Stimulated activated CD4-positive, alpha-beta T cell treated with anti-CD3 and anti-CD28 coated beads, Interleukin-2, amount 100 ng/mL, for 24 hours (primary cell): ENCODE data around the gene CACNA1E.

ENCODE experiments used
- DNase-seq, 2 donors: peaks; one replicate each; pipeline ENCODE4 v3.0.0-alpha.2; 2020

CACNA1E gene

DNA sequence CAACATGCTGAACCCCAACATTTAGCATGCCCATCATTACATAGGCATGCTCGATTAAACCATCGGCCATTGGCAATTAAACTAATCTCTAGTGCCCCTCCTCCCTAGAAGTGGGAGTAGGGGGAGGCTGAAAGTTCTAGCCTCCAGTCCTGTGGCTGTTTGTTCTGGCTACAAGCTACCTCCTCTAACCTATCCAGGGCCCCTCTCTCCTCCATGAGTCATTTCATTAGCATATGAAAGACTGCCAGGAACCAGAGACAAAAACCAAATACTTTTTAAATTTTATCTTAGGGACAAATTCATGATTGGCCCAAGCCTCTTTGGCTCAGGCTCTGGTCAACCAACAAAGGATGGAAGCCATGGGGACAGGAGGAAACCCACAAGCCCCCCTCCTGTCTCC, 231.1 kb downstream of the CACNA1E start:
- no peak for DNase-seq

DNA sequence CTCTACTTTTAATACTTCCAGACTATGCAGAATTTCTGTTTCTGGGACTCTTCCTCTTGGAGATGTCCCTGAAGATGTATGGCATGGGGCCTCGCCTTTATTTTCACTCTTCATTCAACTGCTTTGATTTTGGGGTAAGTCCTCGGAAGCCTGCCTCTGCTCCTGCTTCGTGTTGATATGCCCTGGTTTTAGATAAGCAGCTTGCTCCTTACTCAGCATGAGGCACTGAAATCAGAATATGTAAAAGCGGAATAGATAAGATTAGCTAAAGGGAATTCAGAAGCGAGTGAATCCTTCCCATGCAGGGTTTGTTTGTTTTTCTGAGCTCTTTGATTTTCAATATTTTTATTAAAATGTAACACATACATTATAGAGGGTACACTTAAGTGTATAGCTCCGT, 234.7 kb downstream of the CACNA1E start:
- DNase-seq, result no peak

DNA sequence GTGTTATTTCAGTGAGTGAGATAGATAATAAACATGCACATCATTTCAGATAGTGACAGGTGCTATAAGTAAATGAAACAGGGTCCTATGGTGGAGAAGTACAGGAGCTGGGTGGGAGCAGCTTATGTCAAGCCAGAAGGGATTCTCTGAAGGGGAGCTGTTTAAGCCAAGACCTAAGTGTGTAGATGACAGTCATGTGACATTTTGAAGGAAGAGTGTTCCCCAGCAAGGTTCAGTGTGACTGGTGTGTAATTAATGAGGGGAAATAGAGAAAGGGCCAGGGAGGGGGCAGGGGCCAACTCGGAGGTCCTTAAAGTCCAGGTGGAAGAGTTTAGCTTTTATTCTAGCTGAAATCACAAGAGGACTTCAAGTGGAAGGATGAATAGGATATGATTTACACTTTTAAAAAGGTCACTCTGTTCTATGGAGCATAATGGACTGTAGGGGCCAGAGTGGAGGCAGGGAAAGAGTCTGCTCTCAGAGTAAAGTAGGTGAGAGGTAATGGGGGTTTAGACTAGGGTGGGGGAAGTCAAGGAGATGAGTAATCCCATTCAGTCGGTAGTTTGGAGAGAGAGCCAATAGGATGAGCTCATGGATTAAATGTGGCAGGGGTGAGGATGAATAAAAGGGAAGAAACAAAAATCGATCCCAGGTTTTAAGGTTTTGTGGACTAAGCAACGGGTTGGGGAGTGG, 243.1 kb downstream of the CACNA1E start:
- no peak for DNase-seq

DNA sequence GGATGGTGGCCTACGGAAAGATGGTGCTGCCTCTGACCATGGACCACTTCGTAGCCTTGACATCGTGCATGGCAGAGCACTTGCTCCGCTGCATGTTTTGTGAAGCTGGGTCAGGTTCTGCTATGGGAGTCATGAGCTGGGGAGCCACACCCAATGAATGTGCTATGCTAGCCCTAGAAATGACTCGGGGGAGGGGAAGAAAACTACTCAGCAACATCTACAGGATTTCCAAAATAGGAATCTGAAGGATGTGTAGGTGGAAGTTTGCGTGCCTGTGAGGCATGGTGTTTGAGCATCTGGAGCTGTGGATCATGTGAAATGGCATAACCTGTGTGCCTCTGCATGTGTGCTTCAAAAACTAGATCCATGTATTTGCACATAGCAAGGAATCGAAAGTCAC, 247.3 kb downstream of the CACNA1E start:
- no peak for DNase-seq

DNA sequence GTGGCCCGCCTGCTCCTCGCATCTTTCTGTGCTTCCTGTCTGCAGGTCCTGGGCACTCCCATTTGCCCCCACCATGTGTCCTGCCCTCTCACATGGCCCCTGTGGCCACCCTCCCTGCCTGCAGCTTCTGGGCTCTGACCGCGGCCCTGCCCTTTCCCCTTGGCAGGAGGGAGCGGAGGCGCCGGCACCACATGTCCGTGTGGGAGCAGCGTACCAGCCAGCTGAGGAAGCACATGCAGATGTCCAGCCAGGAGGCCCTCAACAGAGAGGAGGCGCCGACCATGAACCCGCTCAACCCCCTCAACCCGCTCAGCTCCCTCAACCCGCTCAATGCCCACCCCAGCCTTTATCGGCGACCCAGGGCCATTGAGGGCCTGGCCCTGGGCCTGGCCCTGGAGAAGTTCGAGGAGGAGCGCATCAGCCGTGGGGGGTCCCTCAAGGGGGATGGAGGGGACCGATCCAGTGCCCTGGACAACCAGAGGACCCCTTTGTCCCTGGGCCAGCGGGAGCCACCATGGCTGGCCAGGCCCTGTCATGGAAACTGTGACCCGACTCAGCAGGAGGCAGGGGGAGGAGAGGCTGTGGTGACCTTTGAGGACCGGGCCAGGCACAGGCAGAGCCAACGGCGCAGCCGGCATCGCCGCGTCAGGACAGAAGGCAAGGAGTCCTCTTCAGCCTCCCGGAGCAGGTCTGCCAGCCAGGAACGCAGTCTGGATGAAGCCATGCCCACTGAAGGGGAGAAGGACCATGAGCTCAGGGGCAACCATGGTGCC, 249.1 kb downstream of the CACNA1E start:
- DNase-seq, result no peak

DNA sequence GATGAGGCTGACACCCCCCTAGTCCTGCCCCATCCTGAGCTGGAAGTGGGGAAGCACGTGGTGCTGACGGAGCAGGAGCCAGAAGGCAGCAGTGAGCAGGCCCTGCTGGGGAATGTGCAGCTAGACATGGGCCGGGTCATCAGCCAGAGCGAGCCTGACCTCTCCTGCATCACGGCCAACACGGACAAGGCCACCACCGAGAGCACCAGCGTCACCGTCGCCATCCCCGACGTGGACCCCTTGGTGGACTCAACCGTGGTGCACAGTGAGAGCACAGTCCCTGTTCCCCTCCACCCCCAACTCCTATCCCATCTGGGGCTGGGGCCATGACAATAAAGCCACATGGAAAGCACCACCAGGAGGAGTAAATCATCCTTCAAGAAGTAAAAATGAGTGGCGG, 250.2 kb downstream of the CACNA1E start:
- DNase-seq, result no peak

DNA sequence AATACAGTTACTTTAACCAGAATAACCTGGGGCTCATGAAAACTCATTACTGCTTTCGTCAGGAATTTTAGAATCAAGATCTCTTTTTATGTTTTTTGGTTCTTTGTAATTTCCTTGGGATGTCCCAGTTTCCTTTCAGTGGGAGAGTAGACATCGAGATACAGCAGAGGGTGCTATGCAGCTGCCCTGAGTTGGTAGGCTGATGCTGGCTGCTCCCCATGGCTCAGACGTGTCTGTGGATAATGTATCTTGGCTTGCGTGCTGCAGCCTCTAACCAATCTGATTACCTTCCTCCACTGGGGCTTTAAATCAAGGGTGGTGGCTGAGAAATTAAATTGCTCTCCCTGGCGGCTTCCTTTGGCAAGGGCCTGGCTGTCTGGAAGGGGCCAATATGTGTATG, 253.7 kb downstream of the CACNA1E start:
- no peak for DNase-seq

DNA sequence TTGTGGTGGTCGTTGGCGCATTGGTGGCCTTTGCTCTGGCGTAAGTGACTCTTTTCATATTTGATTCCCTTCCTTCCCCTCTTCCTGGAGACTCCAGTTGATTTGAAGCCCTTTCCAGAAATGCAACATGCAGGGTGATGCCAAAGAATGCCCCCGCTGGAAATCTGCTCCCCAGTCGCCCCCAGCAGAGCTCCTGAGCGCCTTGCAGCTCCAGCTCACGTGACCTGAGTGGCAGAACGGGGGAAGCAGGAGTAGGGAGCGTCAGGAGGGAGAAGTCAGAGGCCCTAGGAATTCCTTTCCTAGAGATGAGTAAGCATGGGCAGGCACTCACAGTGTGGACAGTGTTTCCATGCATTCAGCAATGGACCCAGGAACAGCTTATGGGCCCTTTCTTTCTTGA, 255.9 kb downstream of the CACNA1E start:
- no peak for DNase-seq

DNA sequence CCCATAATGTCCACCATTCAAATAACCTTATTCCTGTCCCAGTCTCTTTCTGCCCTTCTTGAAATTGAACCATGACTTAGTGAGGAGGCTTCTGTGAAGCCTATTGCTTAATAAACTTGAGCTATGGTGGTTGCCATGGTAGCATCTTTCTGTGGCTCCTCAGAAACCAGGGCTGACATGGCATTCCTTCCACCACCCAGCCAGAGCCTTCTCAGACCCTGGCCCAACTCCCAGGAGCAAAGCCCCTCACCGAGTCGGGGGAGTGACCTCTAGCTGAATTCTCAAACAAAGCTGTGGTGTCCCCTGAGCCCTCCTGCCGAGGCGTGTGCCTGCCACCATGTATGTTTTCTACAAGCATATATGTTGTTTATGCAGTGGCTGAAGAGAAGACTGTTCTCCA, 259.1 kb downstream of the CACNA1E start:
- DNase-seq, result no peak

DNA sequence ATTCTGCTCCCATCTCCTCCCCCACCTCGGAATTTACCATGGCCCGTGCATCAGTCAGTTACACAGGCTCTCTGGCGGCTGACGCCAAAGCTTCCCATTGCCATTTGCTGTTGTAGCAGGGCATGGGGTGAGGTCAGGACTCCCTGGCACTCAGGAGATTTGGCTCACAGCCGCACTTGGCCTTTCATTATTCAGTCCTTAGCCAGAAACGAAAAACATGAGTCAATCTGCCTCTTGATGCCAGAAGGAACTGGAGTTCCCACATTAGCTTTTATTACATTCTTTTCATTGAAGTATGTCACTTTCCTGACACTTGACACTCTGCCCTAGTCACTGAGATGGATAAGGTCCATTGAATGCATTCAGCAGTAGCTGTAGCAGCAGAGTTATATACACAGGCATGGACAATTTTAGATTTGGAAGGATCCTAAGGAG, 260.6 kb downstream of the CACNA1E start:
- no peak for DNase-seq

DNA sequence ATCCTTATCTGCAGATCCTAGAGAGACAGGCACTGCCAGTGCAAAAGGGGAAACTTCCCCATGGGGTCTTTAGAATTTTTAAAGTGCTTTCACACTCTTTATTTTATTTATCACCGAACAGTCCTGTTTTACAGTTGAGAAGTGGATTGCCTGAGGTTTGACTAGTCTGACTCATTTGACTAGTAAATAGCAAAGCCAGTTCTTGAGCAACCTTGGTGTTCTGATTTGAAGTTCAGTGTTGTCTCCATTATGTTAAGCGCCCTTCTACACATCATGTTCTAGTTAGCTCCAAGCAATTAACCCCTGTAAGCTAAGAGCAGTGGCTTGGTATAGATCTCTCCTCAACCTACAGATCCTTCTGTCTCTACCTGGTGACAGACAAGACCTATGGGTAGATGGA, 262.9 kb downstream of the CACNA1E start:
- DNase-seq, result no peak

DNA sequence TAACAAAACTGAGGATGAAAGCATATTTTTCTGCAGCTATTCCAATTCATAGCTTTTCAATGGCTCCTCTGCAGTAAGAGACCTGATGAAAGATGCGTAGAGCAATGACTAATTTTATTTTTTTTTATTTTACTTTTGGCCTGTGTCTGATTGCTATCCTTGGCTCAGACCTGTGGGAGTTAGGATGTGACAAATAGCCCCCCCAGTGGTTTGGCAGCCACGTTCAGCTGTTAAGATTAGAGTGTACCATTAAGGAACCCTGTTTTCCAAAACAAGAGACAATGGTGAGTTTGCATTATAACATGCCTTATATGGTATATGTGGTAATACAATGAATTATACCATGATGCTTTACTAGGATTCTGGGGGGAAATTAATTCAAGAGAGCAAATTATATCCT, 264.7 kb downstream of the CACNA1E start:
- DNase-seq, result no peak

DNA sequence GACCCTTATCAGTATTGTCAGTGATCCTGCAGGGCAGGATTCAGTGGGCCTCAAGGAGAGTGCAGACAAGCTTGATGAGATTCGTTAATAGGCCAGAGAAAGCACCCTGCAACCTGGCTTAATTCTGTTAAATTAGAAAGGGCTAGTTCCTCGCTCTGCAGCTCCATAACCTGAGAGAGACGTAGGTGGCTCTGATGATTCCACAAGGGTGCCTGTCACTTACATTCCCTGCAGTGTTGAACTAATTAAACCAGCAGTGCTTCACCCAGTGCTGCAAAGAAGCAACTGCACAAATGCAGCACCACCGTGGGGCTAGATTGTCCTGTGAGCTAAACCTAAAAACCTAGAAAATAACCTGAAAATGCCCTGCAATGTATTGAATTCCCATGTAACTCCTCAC, 270.8 kb downstream of the CACNA1E start:
- DNase-seq, result no peak

DNA sequence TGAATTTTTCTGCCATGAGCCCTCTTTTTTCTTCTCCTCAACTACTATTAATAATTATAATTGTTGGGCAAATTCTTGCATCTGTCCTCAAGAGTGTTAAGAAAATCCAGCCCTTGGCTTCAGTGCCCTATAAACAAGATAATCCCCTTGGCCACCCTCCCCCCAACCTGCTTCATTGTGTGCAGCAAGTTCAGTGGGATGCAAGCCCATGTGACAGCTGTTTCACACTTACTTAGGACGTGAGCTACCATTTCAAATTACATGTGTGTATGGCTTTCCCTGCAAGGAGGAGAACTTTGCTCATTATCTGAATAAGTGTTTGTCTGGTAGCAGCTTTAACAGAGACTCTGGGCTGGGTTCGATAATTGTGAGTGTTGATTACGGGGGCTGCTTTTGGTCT, 276.2 kb downstream of the CACNA1E start:
- no peak for DNase-seq

DNA sequence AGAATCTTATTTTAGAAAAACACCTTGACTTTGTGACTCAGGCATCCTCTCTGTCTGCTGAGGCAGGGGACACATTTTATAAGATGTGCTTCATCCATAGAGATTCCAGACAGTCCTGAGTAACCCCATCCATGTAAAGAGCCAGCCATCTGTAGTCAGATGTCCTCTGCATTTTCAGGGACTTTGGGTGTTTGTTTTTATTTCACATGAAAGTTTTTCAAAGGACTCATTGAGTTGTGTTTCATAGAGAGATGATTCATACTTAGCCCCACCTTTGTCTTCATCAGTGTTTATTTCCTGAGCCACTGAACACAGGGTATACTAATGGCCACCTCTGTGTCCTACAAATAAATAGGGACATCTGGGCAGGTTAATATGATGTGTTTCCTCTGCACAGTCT, 280.4 kb downstream of the CACNA1E start:
- no peak for DNase-seq

DNA sequence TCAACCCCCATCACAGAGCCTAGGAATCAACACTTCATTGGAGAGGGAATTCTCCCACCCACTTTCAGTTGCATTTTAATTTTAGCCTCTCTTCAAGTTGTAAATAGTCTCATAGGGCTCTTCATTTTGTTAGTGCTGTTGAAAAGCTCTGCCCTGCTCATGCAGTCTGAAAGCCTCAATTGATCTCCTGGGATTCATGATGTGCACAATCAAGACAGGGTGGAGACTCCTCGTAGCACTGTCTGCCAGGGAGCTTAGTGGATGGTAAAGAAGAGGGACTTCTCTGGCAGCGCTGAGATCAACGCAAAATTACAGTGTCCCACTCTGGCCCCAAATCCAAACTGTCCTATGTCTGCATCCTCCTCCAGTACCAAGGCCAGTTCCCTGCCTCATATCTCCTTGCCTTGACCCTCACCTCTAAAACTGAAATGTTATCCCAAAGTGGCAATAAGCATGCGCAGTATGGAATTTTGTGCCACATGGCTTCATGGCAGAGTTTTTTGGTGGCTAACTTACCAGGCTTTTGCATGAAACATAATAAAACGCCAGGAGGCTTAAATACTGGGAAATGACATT, 282.2 kb downstream of the CACNA1E start:
- DNase-seq, result no peak

DNA sequence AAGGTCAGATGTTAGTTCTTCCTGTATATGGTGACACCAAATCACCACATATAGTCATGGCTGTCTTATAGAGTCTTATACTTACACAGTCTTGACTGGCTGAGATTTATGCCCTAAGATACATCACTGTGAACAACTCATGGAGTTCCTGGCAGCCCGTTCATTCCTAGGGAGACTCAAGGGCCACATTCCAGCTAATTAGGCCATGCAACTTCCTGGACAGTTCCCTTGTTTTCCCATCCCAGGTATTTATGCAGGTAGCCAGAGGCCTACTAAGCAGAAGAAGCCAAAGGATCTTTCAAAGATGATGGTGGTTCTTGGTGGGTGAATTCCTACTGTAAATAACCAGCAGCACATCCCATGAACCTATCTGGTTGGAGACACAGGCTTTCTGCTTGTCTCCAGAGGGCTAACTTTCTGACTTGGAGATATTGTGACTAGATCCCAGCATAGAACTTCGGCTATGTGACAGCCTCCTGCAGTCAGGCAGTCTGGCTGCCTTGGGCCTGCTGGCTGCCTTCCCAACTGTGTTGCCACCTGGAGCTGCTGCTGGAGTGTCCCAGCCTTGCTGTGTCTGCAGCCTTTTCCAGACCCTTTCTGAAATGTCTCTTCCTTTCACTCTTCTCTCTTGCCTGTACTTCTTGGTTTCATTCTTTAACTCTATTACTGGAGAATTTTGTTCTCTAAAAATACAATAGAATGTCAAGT, 283.8 kb downstream of the CACNA1E start:
- DNase-seq, result no peak

DNA sequence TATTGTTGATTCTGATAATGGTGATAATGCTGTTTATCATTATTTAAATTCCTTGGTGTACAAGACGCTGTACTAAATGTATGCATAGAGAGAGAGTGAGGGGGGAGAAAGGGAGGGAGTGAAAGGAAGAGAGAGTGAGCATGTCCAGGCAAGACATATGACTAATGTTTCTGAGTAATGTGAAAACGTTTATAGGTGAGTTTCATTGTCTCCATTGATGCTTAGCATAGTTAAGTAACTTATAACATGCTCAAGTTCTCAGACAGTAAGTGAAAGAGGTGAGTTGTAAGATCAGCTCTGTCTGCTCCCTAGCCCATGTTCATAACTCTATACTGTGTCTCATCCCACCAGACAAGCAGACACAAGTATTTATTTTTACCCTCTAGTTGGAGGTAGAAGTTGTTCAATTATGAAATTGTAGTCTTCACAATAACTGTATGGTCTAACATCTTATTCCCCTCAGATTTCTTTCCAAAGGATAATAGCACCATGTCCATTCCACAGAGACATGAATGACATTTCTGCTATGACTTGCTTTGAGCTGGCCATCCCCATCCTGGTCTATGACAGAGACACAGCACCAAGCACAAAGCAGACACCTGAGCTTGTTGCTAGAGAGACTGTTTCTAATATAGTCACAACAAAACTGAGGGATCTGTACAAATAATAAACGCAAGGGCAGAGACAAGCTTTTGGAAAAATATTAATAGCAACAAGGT, 285.1 kb downstream of the CACNA1E start:
- no peak for DNase-seq

DNA sequence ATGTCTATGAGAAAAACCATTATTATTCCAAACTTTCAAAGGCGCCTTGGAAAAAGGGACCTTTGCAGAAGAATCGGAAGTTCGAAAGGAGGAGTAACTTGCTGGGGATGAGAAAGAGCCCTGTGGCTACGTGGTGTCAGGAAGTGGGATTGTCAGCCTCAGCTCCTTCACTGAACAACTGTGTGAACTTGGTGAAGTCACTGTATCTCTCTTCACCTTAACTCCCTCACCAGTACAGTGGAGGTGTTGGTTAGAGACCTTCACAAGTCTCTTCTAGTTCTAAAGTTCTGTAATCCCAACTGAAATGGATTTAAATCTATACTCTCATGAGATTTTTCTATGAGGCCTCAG, 285.6 kb downstream of the CACNA1E start:
- DNase-seq, result no peak

DNA sequence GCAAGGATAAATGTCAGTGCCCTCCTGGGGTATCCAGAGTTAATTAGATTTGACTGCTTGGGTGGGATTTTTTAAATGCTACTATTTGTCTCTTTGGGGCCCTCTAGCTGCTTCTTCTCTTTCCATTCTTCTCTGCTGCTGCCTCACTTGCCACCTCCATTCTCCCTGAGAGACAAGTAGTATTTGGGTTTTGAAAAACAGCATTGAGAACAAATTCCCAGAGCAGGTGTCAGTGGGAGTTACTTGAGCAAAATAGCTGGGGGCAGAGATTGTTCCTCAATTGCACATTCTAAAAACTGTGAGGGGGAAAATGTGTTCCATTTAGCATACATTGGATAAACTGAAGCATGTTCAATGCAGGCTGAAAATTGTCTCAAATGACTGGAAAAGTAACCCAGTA, 286.5 kb downstream of the CACNA1E start:
- DNase-seq, result no peak

DNA sequence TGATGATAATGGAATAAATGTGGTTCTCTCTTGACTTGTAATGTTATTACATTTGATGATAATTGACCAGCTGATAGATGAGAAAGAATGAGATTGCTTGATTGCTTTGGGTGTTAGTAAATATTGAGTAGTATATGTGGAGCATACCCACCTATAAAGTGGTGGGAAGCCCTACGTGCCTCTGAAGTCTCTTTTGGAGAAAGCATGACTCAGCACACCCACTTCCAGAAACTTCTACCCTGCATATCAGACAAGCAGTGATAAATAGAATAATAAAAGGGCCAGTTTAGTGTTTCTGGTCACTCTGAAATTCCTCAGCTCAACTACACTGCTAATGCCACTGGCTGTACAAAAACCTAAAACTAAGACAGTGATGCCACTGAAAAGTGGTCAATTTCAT, 289.4 kb downstream of the CACNA1E start:
- no peak for DNase-seq

DNA sequence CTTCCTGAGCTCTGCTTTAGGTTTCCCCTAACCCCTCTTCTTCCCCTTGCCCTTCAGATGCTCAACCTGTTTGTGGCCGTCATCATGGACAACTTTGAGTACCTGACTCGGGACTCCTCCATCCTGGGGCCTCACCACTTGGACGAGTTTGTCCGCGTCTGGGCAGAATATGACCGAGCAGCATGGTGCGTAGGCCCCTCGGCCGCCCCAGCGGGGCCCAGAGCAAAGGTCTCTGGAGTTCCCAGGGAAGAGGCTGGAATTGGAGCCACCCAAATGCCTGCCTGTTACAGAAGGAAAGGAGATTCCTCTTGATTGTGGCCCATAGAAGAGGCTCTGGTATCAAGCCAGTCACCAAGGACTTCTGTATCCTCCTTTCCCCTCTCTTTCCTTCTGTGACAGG, 292.7 kb downstream of the CACNA1E start:
- no peak for DNase-seq

DNA sequence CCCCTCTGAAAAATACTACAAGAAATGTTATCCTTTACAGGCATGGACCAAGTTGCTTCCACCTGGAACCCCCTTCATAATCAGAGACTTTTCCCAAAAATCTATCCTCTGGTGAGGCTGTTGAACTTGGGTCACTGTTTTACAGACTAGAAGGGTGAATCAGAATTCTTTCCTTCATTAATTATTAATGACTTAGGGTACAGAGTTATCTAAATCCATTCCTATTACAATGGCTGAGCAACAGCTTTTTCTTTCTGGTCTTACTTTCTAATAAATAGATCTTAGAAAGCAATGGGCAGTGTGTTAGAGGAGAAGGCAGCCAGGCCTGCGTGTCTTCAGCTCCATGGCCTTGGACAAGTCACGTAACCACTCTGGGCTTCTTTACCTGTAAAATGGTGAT, 294.0 kb downstream of the CACNA1E start:
- no peak for DNase-seq
